Inferior parietal cortex (tissue), 1 donor: Measurements from ENCODE around the gene UBE4B.
"Not testable (repeated sequence)": the region's sequence is repeated elsewhere in the genome, so short reads cannot be mapped to it uniquely, and the experiment has no call there.

ENCODE experiments used
- DNase-seq: peaks from one replicate; pipeline ENCODE4 v3.0.0-alpha.2; 2016; ENCODE audit errors: extremely low spot score

UBE4B gene

DNA sequence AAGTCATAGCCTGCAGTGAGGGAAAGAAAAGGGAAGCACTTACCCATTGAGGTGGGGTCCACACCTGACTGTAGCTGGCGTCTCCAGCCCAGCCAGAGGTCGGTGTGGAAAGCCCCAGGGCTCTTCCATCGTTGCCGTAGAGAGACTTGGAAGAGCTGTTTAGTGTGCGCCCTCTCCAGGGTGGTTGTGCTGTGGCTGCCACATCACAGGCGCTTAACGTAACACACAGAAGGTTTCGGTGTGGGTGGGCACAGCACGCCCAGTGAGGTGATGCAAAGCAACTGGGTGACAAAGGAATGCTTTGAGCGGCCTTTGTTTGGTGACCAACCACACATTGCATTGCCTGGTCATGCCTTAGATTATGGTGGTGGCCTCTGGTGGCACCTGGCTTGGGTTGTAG lies 140.8 kb downstream of the UBE4B start:
- no peak for DNase-seq

DNA sequence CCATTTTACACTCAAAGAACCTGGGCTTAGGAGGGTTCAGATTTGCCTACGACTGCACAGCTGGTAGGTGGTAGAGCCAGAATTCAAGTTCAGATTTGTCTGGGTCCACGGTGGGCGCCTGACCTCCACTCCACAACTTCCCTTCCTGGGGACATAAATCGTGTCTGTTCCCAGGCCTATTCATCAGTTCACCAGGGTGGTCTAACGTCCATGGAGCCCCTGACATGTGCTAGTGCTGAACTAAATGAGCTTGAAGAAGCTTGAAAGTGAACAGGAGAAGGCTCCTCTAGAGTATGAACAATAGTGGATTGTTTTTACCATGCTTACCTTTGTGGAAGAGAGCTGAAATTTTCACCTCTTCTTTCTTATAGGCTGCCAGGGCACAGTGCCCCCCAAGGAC lies 145.1 kb downstream of the UBE4B start:
- DNase-seq = no peak

DNA sequence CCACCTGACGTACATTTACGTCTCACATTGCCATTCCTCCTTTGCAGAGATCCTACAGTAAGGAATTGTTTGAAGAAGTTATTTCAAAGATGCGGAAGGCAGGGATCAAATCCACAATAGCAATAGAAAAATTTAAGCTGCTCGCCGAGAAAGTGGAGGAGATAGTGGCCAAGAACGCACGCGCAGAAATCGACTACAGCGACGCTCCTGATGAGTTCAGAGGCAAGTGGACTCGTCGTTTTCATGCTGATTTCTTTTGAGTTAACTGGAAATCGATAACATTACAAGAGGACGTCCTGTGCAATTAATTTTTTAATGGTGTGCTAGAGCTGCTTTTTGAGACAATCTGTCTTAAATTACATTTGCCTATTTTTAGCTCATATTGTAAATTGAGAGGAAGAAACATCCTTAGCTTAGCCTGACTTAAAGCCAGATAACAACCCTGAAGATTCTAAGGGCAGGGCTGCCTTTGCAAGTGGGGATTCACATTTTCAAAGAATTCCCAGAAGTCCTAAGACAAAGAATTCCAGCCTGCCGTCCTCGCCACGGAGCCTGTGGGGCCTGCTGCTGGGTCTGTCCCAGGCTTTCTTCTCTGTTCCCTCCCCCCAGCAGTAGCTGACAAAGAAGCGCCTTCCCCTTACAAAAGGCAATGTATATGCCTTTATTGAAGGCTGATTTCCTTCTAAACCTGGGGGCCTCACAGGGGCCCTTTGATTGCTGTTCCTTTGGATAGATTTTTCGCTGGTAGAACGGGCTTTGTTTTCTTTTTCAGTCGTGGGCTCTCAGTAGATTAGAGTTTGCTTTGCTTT lies 146.0 kb downstream of the UBE4B start:
- DNase-seq = peak; percentile 20

DNA sequence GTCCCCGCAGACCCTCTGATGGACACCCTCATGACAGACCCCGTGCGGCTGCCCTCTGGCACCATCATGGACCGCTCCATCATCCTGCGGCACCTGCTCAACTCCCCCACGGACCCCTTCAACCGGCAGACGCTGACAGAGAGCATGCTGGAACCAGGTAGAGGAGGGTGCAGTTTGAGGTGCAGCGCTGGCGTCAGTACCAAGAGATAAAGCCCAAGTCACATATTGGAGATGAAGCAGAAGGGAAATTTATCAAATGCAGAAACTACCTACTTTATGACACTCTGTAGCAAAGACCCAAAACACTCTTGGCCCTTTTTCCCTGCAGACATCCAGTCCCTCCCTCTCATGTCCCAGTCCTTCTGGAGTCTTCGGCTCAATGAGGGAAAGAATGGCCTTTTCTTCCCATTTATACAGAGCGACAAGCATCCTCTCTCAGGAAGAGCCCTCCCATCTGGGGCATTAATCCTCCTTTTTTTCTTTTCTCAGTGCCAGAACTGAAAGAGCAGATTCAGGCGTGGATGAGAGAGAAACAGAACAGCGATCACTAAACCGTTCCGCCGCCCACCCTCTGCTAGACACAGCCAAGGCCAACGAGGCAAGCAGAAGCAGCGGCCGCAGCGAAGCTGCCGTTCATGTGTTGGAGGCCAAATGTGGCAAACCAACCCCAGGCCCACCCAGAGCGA lies 146.8 kb downstream of the UBE4B start:
- peak; percentile 61 for DNase-seq

DNA sequence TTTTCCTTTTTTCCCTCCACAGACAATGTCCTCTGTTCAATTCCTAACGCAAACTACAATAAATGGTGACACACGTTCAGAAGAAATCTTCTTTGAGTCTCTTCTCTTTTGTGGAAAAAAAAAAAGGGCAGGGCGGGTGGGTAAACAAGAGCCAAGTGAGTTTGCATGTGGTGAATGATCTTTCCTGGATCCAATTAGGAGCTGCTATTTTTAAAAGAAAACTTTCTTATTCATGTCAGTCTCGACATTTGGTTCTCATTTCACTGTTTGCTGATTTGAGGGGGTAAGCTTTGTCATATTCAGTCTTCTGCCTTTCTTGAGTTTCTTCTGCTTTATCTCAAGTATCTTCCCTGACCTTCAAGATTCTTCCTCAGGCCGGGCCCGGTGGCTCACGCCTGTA lies 148.4 kb downstream of the UBE4B start:
- DNase-seq = no peak

DNA sequence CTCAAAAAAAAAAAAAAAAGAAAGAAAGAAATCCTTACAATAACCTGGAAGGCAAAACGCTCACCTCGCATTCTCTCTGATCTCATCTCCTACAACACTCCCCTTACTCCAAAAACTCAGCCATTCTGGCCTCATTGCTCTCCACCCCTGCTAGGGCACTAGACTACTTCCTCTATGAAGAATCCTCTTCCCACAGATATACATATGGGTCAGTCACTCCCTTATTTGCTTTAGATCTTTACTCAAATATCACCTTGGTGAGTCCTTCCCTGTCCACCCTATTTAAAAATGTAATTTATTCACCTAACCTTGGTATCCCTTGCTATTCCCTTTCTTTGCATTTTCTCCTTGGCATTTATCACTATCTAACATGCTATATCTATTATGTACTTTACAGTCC lies 153.0 kb downstream of the UBE4B start:
- no peak for DNase-seq

DNA sequence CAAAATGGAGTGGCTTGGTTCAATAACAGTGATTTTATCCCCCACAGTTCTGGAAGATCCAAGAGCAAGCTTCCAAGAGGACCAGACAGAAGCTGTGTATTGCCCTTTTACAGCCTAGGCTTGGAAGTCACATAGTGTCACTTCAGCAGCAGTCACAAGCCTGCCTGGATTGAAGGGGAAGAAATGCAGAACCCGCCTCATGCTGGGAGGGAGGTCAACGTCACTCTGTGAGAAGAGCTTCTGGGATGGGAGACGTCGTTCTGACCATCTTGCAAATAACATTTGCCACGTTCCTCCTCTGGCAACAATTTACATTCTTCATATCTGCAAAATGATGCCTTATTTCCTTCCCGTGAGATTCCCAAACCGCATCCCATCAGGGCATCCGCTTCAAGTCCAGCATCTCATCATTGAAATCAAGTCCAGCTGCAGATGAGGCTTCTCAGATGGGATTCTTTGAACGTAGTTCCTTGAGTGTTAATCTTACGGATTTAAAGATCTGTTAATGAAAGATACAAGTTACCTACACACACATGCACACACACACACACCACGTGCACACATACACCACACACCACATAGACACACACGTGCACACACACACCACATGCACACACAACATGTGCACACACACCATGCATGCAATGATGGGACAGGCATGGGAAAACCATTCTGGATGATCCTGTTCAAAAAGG lies 153.7 kb downstream of the UBE4B start:
- no peak for DNase-seq

DNA sequence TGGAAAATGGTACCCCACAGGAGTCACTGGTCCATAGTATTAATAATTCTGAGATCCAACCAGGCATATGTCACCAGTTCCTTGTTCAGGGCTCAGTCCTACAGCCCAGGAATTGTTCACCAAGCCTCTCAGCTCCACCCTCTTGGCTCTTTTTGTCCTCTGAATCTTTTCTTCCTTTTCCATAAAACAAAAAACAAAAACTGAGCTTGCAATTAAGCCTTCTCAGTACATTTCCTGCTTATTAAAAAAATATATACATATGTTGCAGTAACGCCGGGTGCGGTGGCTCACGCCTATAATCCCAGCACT lies 154.2 kb downstream of the UBE4B start:
- no peak for DNase-seq

DNA sequence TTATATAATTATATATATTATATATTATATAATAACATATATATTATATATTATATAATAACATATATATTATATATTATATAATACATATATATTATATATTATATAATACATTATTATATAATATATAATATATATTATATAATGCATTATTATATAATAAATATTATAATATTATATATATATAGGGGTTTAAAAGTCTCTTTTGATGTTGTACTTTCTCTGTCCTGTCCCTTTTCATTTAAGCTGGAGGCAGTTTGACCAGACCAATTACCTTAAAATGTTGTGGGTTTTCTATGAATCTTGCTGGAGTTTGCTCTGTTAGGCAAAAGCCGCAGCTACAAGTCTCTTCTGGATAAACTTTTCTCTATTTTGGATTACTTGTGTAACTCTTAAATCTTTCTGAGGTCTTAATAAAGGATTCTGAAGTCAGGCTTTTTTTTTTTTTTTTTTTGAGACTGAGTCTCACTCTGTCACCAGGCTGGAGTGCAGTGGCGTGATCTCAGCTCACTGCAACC lies 155.4 kb downstream of the UBE4B start:
- no peak for DNase-seq

DNA sequence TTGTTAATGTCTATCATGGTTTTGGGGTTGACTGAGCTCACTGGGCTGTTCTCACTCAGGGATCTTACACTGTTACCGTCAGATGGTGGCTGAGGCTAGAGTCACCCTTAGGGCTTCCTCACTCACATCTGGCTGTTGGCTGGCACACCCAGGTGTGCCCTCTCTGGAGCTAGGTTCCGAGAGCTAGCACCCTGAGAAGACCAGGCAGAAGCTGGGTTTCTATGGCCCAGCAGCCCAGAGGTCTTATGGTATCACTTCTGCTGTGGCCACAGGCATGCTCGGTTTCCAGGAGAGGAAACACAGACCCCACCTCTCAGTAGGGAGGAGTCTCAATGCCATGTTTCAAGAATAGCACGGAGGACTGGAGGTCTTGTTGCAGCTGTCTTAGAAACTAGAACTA lies 156.9 kb downstream of the UBE4B start:
- no peak for DNase-seq

DNA sequence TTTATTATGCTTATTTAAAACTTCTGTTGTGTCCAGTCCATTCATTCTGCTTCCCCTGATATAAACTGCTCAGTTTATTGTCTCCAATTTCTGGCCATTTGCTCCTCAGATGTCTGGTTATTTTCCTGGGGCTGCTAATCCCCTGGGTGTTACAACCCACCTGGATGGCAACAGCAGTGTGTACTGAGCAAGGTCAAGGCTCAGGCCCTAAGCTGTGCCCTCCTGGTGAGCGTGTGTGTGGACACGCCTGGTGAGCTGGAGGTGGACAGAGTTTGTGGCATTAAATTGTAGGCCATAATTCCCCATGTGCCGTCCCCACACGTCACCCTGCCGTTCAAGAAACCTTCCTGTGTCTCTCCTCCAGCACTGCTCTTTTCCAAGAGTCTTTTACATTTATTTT lies 159.5 kb downstream of the UBE4B start:
- no peak for DNase-seq

DNA sequence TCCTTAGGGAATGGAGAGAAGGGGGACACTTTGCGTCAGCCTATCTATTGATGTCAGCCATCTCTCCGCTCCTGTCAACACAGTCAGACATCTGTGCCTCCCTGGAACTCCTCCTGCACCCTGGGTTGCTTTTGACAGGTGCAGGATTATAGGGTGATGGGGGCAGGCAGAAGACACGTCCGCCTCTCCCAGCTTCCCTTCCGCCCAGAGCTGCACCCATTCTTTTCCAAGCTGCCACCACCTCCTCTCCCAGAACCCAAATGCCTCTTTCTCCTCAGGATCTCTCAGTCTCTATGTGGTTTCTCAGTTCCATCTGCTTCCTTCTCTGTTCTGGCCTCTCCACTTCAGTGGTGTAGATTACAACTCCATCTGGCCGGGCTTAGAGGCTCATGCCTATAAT lies 160.5 kb downstream of the UBE4B start:
- no peak for DNase-seq

DNA sequence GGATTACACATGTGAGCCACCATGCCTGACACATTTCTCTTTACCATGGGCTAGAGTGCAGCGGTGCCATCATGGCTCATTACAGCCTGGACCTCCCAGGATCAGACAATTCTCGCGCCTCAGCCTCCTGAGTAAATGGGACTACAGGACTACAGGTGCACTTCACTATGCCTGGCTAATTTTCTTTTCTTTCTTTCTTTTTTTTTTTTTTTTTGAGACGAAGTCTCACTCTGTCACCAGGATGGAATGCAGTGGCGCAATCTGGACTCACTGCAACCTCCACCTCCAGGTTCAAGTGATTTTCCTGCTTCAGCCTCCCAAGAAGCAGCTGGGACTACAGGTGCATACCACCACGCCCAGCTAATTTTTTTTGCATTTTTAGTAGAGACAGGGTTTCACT lies 162.8 kb downstream of the UBE4B start:
- no peak for DNase-seq

DNA sequence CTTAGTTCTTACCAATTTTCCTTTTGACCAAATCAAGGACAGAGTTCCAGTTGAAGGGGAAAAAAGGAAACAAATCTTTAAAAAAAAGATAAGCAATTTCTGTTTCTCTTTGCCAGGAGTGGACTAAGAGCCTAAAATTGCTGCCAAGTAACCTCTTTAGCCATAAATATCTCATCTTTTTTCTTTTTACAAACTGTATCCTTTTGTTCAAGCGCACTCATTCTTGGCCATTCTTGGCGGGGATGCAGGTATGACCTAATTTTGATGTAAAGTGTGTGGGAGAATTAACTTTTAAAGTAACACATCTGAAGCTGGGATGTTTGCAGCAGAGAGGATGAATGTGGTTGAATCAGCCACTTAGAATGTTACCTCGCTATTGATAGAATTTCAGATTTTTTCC lies 164.2 kb downstream of the UBE4B start:
- no peak for DNase-seq

DNA sequence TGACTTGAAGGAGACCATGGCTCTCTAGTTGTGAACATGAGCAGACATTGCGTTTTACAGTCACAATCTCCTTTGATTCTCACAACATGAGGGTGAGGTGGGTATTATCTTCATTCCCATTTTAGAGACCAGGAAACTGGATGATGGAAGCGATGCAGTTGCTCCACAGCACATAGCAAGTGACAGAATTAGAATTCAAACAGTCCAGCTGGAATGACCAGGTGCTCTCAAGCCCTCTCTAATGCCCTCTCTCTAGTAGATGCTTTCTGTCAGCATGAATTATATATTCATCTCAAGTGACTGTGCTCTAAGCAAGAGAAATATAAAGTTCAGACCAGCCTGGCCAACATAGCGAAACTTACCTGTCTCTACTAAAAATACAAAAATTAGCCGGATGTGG lies 167.9 kb downstream of the UBE4B start:
- DNase-seq = no peak

DNA sequence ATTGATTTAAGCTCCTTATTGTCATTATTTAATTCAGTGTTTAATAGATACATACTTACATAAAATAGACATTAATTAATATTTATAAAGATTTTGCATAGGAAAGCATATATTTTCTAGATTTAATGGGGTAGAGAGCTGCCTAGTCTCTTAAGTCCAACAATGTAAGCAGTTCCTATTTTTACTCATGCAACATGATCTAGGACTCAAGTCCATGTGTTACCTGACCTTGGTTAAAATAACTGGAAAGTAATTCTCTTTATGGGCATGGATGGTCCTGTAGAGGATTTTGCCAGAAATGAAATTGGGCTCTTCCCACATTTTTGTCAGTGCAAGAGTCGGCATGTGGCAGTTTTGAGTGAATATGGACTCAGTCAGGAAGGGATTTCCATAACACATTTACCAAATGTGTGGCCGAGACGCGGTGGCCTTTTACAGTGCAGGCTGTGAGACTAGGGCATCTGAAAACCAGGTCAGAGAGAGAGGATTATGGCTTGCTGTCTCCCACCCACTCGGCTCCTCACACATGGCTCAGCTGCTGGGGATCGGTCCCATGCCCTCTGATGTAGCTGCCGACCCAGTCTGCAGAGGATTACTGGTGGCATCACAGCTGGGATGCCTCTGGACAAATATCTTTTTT lies 171.4 kb downstream of the UBE4B start:
- DNase-seq = no peak

DNA sequence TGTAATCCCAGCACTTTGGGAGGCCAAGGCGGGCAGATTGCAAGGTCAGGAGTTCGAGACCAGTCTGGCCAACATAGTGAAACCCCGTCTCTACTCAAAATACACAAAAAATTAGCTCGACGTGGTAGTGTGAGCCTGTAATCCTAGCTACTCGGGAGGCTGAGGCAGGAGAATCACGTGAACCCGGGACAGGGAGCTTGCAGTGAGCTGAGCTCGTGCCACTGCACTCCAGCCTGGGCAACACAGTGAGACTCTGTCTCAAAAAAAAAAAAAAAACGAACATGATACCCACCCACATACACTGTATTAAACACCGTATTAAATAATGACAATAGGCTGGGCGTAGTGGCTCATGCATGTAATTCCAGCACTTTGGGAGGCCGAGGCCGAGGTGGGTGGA lies 172.4 kb downstream of the UBE4B start:
- not testable (repeated sequence) for DNase-seq

DNA sequence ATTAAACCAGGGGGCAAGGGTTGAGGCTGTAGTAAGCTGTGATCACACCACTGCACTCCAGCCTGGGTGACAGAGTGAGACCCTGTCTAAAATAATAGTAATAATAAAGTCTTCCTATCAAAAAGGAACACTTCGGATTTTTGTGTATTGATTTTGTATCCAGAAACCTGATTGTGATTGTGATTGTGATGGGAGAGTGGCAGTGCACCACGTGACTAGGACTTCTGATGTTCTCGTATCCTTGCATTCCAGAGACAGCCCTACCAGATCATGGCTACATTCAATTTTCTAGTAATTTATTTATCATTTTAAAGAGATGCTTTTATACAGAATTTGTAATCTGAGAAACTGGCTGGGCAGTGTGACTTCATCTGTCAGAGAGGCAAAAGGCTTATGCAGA lies 175.1 kb downstream of the UBE4B start:
- no peak for DNase-seq

DNA sequence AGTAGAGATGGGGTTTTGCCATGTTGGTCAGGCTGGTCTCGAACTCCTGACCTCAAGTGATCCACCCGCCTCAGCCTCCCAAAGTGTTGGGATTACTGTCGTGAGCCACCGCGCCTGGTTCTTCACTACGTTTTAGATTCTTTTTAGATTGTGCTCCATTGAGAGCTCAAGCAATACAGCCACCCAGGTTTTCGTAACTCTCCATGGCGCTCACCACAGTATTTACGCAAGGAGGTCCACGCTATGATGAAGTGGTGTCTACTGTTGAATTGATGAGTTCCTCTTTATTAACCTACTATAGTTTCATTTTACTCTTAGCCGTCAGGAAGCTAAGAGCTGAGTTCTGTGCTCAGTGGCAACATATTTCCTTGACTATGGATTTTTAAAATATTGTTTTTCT lies 175.8 kb downstream of the UBE4B start:
- no peak for DNase-seq

DNA sequence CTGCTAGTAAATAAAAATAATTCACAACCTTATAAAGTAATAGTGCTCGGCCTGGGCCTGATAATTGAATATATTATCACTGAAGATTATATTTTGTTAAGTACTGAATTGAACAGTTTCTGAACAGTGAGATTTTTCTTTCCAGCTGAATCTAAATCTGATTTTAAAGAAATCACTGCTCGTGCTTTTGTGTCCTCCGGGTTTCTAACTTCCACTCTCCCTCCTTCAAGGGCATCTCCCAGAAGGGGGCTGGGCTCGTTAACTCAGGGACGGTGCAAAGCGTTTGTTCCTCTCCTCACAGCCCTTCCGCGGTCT lies 176.8 kb downstream of the UBE4B start:
- no peak for DNase-seq

DNA sequence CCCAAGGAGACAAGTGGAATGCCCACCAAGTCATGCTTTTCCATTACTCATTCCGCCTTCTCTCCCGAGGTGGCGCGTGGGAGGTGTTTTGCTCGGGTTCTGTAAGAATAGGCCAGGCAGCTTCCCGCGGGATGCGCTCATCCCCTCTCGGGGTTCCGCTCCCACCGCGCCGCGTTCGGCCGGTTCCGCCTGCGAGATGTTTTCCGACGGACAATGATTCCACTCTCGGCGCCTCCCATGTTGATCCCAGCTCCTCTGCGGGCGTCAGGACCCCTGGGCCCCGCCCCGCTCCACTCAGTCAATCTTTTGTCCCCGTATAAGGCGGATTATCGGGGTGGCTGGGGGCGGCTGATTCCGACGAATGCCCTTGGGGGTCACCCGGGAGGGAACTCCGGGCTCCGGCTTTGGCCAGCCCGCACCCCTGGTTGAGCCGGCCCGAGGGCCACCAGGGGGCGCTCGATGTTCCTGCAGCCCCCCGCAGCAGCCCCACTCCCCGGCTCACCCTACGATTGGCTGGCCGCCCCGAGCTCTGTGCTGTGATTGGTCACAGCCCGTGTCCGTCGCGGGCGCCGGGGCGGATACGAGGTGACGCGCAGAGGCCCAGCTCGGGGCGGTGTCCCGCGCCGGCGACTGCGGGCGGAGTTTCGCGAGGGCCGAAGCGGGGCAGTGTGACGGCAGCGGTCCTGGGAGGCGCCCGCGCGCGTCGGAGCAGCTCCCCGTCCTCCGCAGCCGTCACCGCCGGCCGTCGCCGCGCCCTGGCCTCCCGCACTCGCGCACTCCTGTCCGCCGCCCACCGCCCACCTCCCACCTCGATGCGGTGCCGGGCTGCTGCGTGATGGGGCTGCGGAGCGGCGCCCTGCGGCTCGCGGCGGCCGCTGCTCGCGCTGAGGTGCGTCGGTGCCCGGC lies 177.4 kb downstream of the UBE4B start, which contains the start of gene KIF1B:
Gene KIF1B, plus strand, starts transcription at position 666 of the 906 bp plus-strand sequence. CDS start 21,759 bp downstream, outside the sequence.
- DNase-seq = peak; percentile 98
